Lower leg skin (tissue), 4 donors: ENCODE data around the gene TNFSF11. TPM values are rescaled to one million over a fixed set of nuclear protein-coding genes. Genes with fewer than 3 reads are reported as not detected.

Source experiments
- DNase-seq, 2 donors: peaks; one replicate each; pipeline ENCODE4 v3.0.0-alpha.2; 2019; ENCODE audit warnings: low spot score in 2 of 2
- H3K4me3 ChIP-seq: fragments of 200-600 bp; sonication (generic); 2 replicates; pipeline ENCODE4 v1.5.1; 2017; ENCODE audit warnings: mild to moderate bottlenecking, low read depth; ENCODE audit not compliant: poor library complexity, severe bottlenecking
- POLR2A ChIP-seq, 2 donors: fragments of 450-650 bp; IDR thresholded peaks; one replicate each; pipeline ENCODE4 v1.6.1; 2016 to 2017; ENCODE audit warnings: antibody characterized with exemption in 2 of 2, mild to moderate bottlenecking in 1 of 2, moderate library complexity in 1 of 2
- WGBS, 2 donors: methylation state at CpG; one replicate each; pipeline ENCODE4 v1.1.5; 2018; 5-methylcytosine and 5-hydroxymethylcytosine counted together
- intact Hi-C: fragments of 100-400 bp; cut with DNase I; formaldehyde crosslinking; loops from one replicate; pipeline ENCODE4 v1.15.0; 2023; ENCODE audit warnings: low total_unique reads
- total RNA-seq, 4 donors: library from RNA; depleted of rRNA; stranded (reverse); fragments of >200 nt; gene quantifications; one replicate each; pipeline ENCODE4 v1.1.0, GENCODE V29; 2016
- TF ChIP-seq, protein P1 (sequence below), 3 donors: fragments of 450-650 bp; IDR thresholded peaks; one replicate each; pipeline ENCODE4 v1.5.1; 2016; ENCODE audit warnings: antibody characterized with exemption in 3 of 3, mild to moderate bottlenecking in 3 of 3, moderate library complexity in 2 of 3

Gene TNFSF11
- total RNA-seq, 4 donors from 2014 or later, result 0.23 to 0.39 TPM; not detected in 2

DNA sequence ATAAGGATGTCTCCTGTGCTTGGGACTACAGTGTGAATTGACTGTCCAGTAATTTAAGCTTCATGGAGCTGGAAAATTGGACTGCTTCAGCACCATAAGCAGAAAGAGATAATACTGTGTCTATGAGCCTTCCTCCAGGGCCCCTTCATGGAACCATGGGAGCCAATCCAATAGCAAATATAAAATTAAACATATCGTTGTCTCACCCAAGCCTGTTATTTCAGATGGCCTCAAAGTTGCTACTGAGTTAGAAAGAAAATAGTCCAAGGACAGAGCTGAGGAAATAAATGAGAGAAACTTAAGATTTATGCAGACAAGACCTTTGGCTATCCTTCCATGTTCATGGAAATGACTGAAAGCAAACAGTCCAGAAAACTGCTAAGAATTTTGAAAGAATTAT lies 57.2 kb downstream of the TNFSF11 start:
- no peak for DNase-seq
- intact Hi-C loops, result no loop called here
- H3K4me3 ChIP-seq, result no peak overlapping the region
- WGBS, 2 donors, result 76 to 78% methylated on average over 1 of the region's 1 CpG
- TF ChIP-seq, protein P1, sequence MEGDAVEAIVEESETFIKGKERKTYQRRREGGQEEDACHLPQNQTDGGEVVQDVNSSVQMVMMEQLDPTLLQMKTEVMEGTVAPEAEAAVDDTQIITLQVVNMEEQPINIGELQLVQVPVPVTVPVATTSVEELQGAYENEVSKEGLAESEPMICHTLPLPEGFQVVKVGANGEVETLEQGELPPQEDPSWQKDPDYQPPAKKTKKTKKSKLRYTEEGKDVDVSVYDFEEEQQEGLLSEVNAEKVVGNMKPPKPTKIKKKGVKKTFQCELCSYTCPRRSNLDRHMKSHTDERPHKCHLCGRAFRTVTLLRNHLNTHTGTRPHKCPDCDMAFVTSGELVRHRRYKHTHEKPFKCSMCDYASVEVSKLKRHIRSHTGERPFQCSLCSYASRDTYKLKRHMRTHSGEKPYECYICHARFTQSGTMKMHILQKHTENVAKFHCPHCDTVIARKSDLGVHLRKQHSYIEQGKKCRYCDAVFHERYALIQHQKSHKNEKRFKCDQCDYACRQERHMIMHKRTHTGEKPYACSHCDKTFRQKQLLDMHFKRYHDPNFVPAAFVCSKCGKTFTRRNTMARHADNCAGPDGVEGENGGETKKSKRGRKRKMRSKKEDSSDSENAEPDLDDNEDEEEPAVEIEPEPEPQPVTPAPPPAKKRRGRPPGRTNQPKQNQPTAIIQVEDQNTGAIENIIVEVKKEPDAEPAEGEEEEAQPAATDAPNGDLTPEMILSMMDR (IDR thresholded peaks at IDR 0.05), result no peak

DNA sequence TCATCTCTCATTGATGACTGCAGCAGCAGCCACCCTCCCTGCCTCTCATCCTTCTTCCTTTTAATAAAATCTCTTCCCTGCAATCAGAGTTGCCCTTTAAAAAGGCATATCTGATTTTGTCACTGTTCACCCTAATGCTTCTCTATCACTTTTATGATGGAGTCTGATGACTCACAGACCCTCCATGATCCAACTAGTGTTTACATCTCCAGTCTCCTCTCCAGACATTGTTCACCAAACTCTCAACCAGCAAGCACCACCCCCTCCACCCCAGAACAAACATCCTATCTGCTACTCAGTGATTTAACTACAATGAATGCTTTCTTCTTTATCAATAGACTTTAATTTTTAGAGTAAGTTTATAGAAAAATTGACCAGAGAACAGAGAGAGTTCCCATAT lies 59.5 kb downstream of the TNFSF11 start:
- no peak for TF ChIP-seq POLR2A (IDR thresholded peaks at IDR 0.05)
- TF ChIP-seq, protein P1 (IDR thresholded peaks at IDR 0.05), result no peak
- intact Hi-C loops, result no loop called here
- no peak overlapping the region for H3K4me3 ChIP-seq

DNA sequence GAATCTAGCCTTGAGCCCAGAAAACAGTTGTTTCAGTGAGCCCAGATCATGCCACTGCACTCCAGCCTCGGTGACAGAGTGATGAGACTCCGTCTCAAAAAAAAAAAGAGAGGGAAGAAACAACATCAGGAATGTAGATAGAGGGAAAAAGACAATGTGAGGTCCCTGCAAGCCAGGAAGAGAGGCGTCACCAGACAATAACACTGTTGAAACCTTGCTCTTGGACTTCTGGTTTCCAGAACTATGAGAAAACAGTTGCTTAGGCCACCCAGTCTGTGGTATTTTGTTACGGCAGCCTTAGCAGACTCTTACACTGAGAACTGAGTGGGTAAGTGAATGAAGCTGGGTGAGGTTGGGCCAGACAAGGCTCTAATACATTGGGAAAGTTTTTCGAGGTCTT lies 64.1 kb downstream of the TNFSF11 start:
- 71 to 76% methylated on average over 5 of the region's 5 CpGs for WGBS, 2 donors
- no peak for TF ChIP-seq POLR2A (IDR thresholded peaks at IDR 0.05)
- TF ChIP-seq, protein P1 (IDR thresholded peaks at IDR 0.05), result no peak
- intact Hi-C loops, result no loop called here
- no peak for DNase-seq
- no peak overlapping the region for H3K4me3 ChIP-seq

More for the DNA sequence above, 59.5 kb downstream of the TNFSF11 start:
- DNase-seq, result no peak

DNA sequence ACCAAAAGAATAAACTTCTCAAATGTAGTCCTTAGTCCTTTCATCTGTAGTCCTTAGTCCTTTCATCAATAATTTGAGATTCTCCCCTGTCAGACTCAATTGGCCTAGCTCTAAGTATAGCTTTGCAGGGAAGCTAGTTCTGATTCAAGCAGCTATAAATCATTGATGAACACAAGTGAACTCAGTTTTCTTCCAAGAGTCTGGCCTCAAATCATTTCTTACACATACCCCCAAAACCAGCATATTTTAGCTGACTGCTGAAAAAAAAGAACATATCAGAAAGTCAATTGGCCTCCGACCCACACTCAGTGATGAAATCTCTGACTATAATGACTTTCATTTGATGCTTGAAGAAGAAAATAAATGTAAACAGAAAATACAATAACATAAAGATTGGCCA lies 64.9 kb downstream of the TNFSF11 start:
- H3K4me3 ChIP-seq, result no peak overlapping the region
- 44 to 49% methylated on average over 1 of the region's 1 CpG for WGBS, 2 donors
- no peak for DNase-seq
- intact Hi-C loops, result no loop called here
- TF ChIP-seq, protein P1 (IDR thresholded peaks at IDR 0.05), result no peak
- no peak for TF ChIP-seq POLR2A (IDR thresholded peaks at IDR 0.05)

DNA sequence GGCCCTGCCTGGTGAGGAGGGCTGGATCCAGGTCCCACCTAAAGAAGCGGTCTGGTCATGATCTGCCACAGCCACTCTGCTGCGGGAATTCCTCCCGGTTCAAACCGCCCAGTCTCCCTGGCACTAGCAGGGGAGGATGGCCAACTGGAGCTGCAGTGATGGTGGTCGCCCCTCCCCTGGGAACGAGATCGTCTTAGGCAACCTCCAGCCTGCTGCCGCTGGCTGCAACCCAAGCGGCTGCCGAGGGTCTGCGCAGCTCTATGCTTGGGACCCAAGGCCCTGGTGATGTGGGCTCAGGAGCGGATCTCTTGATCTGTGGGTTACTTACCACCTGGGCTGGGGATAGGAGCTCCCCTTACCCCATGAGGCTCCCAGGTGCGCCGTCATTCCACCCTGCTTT lies 69.1 kb downstream of the TNFSF11 start:
- intact Hi-C loops, result no loop called here
- DNase-seq, result no peak
- no peak overlapping the region for H3K4me3 ChIP-seq
- TF ChIP-seq, protein P1 (IDR thresholded peaks at IDR 0.05), result no peak
- no peak for TF ChIP-seq POLR2A (IDR thresholded peaks at IDR 0.05)
- 95% methylated on average over 13 to 14 of the region's 14 CpGs for whole genome bisulfite sequencing, 2 donors

DNA sequence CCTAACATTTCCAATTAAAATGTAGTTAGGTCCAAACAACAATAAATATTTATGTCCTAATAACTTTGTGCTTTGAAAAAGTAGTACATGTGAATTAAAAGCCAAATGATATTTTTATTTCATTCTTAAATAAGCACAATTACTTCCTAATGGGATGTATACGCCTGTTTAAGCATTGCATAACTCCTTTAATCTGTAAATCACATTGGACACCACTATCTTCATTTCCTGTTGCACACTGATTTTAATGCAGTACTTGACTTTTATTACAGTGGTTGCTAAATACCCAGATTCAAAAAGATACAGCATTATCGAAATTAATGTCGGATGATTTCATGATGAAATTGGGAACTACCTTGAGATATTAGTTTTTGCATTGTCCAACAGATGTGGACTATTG lies 70.9 kb downstream of the TNFSF11 start:
- intact Hi-C loops, result no loop called here
- DNase-seq, result no peak
- 89 to 90% methylated on average over 3 of the region's 3 CpGs for WGBS, 2 donors
- no peak for TF ChIP-seq POLR2A (IDR thresholded peaks at IDR 0.05)
- TF ChIP-seq, protein P1 (IDR thresholded peaks at IDR 0.05), result no peak
- no peak overlapping the region for H3K4me3 ChIP-seq
